Measurements from ENCODE around the gene KIRREL2.

Gene KIRREL2

GRCh38 chr19:35845215-35846037, 11.3 kb upstream of the KIRREL2 start:
- no peak for DNase-seq

GRCh38 chr19:35846038-35846668, 10.6 kb upstream of the KIRREL2 start:
- DNase-seq, result no peak

GRCh38 chr19:35847911-35848310, 8.8 kb upstream of the KIRREL2 start:
- DNase-seq, result no peak

GRCh38 chr19:35848486-35848885, 8.2 kb upstream of the KIRREL2 start:
- DNase-seq, result no peak

- no peak for DNase-seq
These were observed 7.7 kb upstream of the KIRREL2 start for GRCh38 chr19:35848919-35849505.

- DNase-seq, result no peak
These were observed 5.3 kb upstream of the KIRREL2 start for GRCh38 chr19:35851213-35852028.

- DNase-seq, result no peak
These were observed 4.5 kb upstream of the KIRREL2 start, which contains the start of gene NPHS1 for GRCh38 chr19:35852029-35852780. Gene NPHS1, minus strand, starts transcription at chr19:35852504. Its CDS starts 667 bp downstream, at chr19:35851837.

- no peak for DNase-seq
These were observed 3.5 kb upstream of the KIRREL2 start for GRCh38 chr19:35853038-35853756.

GRCh38 chr19:35858311-35858710, 1.6 kb downstream of the KIRREL2 start:
- DNase-seq, result no peak

GRCh38 chr19:35859414-35859813, 2.7 kb downstream of the KIRREL2 start:
- DNase-seq, result no peak

GRCh38 chr19:35860436-35860817, 3.7 kb downstream of the KIRREL2 start:
- no peak for DNase-seq

GRCh38 chr19:35860818-35861639, 4.3 kb downstream of the KIRREL2 start:
- DNase-seq, result no peak

GRCh38 chr19:35861640-35862160, 5.0 kb downstream of the KIRREL2 start:
- DNase-seq, result no peak

GRCh38 chr19:35862528-35862927, 5.8 kb downstream of the KIRREL2 start:
- no peak for DNase-seq

- no peak for DNase-seq
These were observed 6.3 kb downstream of the KIRREL2 start for GRCh38 chr19:35863018-35863417.

- peak; percentile 80 for DNase-seq
These were observed 11.6 kb downstream of the KIRREL2 start, which contains the start of gene APLP1 for GRCh38 chr19:35868172-35868822. Gene APLP1, plus strand, starts transcription at chr19:35868574. Its CDS starts 63 bp downstream, at chr19:35868637.

GRCh38 chr19:35868823-35869326, 12.2 kb downstream of the KIRREL2 start:
- no peak for DNase-seq

- DNase-seq, result peak; percentile 84
These were observed 12.8 kb downstream of the KIRREL2 start for GRCh38 chr19:35869327-35870123.
